CD8-positive, alpha-beta memory T cell (primary cell): Measurements from ENCODE around the gene CD93. TPM values are rescaled to one million over a fixed set of nuclear protein-coding genes. Genes with fewer than 3 reads are reported as not detected.
A peak's percentile ranks its signal among the peaks of the same experiment; 100 is the strongest.

Experiments used
- CTCF ChIA-PET: fragments of 350-600 bp; sonication (Branson Sonifier 250); formaldehyde crosslinking; loops from one replicate; lab custom pipeline; 2021; ENCODE audit warnings: antibody characterized with exemption; lab: Charles Lee
- POLR2A ChIA-PET: fragments of 350-600 bp; sonication (Branson Sonifier 250); formaldehyde crosslinking; loops from one replicate; lab custom pipeline; 2021; ENCODE audit warnings: antibody characterized with exemption; lab: Charles Lee
- DNase-seq, 5 donors: peaks; one replicate each; pipeline versions ENCODE4 v3.0.0 to v3.0.0-alpha.2; 2020 to 2022; ENCODE audit warnings: mixed read lengths in 1 of 5
- H3K27ac ChIP-seq: one replicate; pipeline ENCODE4 v1.7.0; 2013; ENCODE audit warnings: low read depth, mild to moderate bottlenecking, low read length, moderate library complexity
- H3K27me3 ChIP-seq: 2 replicates; pipeline ENCODE4 v1.7.0; 2013; ENCODE audit warnings: low read length, mild to moderate bottlenecking; ENCODE audit not compliant: insufficient read depth, poor library complexity, severe bottlenecking
- H3K36me3 ChIP-seq: 2 replicates; pipeline ENCODE4 v1.7.0; 2013; ENCODE audit warnings: mild to moderate bottlenecking, low read length, moderate library complexity; ENCODE audit not compliant: insufficient read depth
- H3K4me1 ChIP-seq: 2 replicates; pipeline ENCODE4 v1.7.0; 2013; ENCODE audit warnings: mild to moderate bottlenecking, low read length, moderate library complexity; ENCODE audit not compliant: insufficient read depth
- H3K4me3 ChIP-seq: 2 replicates; pipeline ENCODE4 v1.7.0; 2013; ENCODE audit warnings: mild to moderate bottlenecking, low read length
- H3K9me3 ChIP-seq: 2 replicates; pipeline ENCODE4 v1.7.0; 2013; ENCODE audit warnings: mild to moderate bottlenecking, low read length
- H3K27ac Mint-ChIP-seq, 8 donors: one replicate each; pipeline ENCODE4 v1.8.0; 2020 to 2021; ENCODE audit warnings: mixed read lengths in 8 of 8, mild to moderate bottlenecking in 6 of 8, inconsistent platforms in 3 of 8, moderate library complexity in 3 of 8
- H3K27me3 Mint-ChIP-seq, 2 donors: one replicate each; pipeline ENCODE4 v1.8.0; 2020 to 2021; ENCODE audit warnings: mixed read lengths in 2 of 2, mild to moderate bottlenecking in 1 of 2, moderate library complexity in 1 of 2
- H3K36me3 Mint-ChIP-seq, 3 donors: one replicate each; pipeline ENCODE4 v1.8.0; 2020 to 2021; ENCODE audit warnings: mixed read lengths in 3 of 3, inconsistent platforms in 1 of 3, mild to moderate bottlenecking in 1 of 3
- H3K4me1 Mint-ChIP-seq, 3 donors: one replicate each; pipeline ENCODE4 v1.8.0; 2020 to 2021; ENCODE audit warnings: mixed read lengths in 3 of 3, inconsistent platforms in 1 of 3, mild to moderate bottlenecking in 1 of 3
- H3K4me3 Mint-ChIP-seq, 7 donors: one replicate each; pipeline ENCODE4 v1.8.0; 2020 to 2021; ENCODE audit warnings: mixed read lengths in 7 of 7, mild to moderate bottlenecking in 6 of 7, moderate library complexity in 4 of 7, inconsistent platforms in 2 of 7
- H3K9me3 Mint-ChIP-seq, 5 donors: one replicate each; pipeline ENCODE4 v1.8.0; 2020 to 2022; ENCODE audit warnings: mixed read lengths in 5 of 5, mild to moderate bottlenecking in 3 of 5, moderate library complexity in 2 of 5, inconsistent platforms in 1 of 5
- polyA plus RNA-seq: library from polyadenylated mRNA; unstranded; fragments of 300-500 nt; fragmentation: Illumina TruSeq; gene quantifications from one replicate; pipeline ENCODE4 v1.2.3, GENCODE V29; 2021
- total RNA-seq, 2 experiments: library from RNA; stranded (reverse); gene quantifications; one replicate each; pipeline ENCODE4 v1.2.3, GENCODE V29; 2021

CD93 gene
- total RNA-seq (under 1 TPM; 0.50 to 0.53 TPM), polyA plus RNA-seq (0.02 TPM)

- H3K27ac Mint-ChIP-seq: peak within 1 kb of the TSS in 5 of 8 donors; percentile 33 to 72 (median 60)
- Histone ChIP-seq H3K4me3 (no peak within 1 kb of the TSS), H3K27ac (no peak within 1 kb of the TSS), H3K4me1 (no peaks in the 10 kb centered on the region), H3K36me3 (no peaks in the 10 kb centered on the region), H3K9me3 (no peaks in the 10 kb centered on the region), H3K27me3 (no peaks in the 10 kb centered on the region)
- peaks cover 10 to 23% (median 12%) of the 10 kb centered on the region in 3 donors for H3K4me1 Mint-ChIP-seq
- ChIA-PET POLR2A (no interaction called here), CTCF (no interaction called here)
- peak in 1 of 5 donors; percentile 7 for DNase-seq
- no peaks in the 10 kb centered on the region for H3K9me3 Mint-ChIP-seq
- H3K27me3 Mint-ChIP-seq: peaks cover 2 to 13% of the 10 kb centered on the region in 2 donors
- no peaks in the 10 kb centered on the region for H3K36me3 Mint-ChIP-seq
- H3K4me3 Mint-ChIP-seq: peak within 1 kb of the TSS; percentile 27 to 92 (median 70)
These were observed at the start of gene CD93 for GRCh38 chr20:23086056-23086566. Gene CD93 (minus strand): TSS chr20:23086324. CDS start chr20:23086192, 132 bp downstream.

GRCh38 chr20:23133560-23133998, 47.5 kb upstream of the CD93 start:
- peak overlapping the region; percentile 87 for H3K27ac ChIP-seq
- no peaks in the 10 kb centered on the region for H3K36me3 ChIP-seq
- H3K27me3 ChIP-seq: no peaks in the 10 kb centered on the region
- Mint-ChIP-seq H3K4me1 (no peaks in the 10 kb centered on the region), H3K27me3 (peaks cover 0 to 3% of the 10 kb centered on the region in 2 donors), H3K9me3 (no peaks in the 10 kb centered on the region), H3K36me3 (no peaks in the 10 kb centered on the region), H3K27ac (no peak overlapping the region), H3K4me3 (no peak overlapping the region)
- ChIA-PET POLR2A (no interaction called here), CTCF (no interaction called here)
- H3K9me3 ChIP-seq: no peaks in the 10 kb centered on the region
- no peaks in the 10 kb centered on the region for H3K4me1 ChIP-seq
- no peak for DNase-seq
- no peak overlapping the region for H3K4me3 ChIP-seq

GRCh38 chr20:23132930-23133559, 46.9 kb upstream of the CD93 start:
- Histone ChIP-seq H3K4me1 (no peaks in the 10 kb centered on the region), H3K27ac (peak overlapping the region; percentile 87), H3K4me3 (no peak overlapping the region), H3K27me3 (no peaks in the 10 kb centered on the region), H3K9me3 (no peaks in the 10 kb centered on the region), H3K36me3 (no peaks in the 10 kb centered on the region)
- no peak for DNase-seq
- H3K9me3 Mint-ChIP-seq: no peaks in the 10 kb centered on the region
- H3K27ac Mint-ChIP-seq: no peak overlapping the region
- CTCF ChIA-PET: no interaction called here
- peaks cover 0 to 3% of the 10 kb centered on the region in 2 donors for H3K27me3 Mint-ChIP-seq
- H3K4me1 Mint-ChIP-seq: no peaks in the 10 kb centered on the region
- no peaks in the 10 kb centered on the region for H3K36me3 Mint-ChIP-seq
- POLR2A ChIA-PET: no interaction called here
- no peak overlapping the region for H3K4me3 Mint-ChIP-seq

- no peaks in the 10 kb centered on the region for H3K9me3 ChIP-seq
- H3K4me1 ChIP-seq: no peaks in the 10 kb centered on the region
- peak overlapping the region; percentile 87 for H3K27ac ChIP-seq
- H3K36me3 Mint-ChIP-seq: no peaks in the 10 kb centered on the region
- H3K27ac Mint-ChIP-seq: no peak overlapping the region
- H3K36me3 ChIP-seq: no peaks in the 10 kb centered on the region
- H3K27me3 Mint-ChIP-seq: peaks cover 2 to 3% of the 10 kb centered on the region in 2 donors
- ChIA-PET CTCF (no interaction called here), POLR2A (no interaction called here)
- H3K4me3 ChIP-seq: no peak overlapping the region
- no peaks in the 10 kb centered on the region for H3K27me3 ChIP-seq
- H3K9me3 Mint-ChIP-seq: no peaks in the 10 kb centered on the region
- DNase-seq: no peak
- H3K4me1 Mint-ChIP-seq: no peaks in the 10 kb centered on the region
- H3K4me3 Mint-ChIP-seq: no peak overlapping the region
These were observed 46.3 kb upstream of the CD93 start for GRCh38 chr20:23132293-23132929.

GRCh38 chr20:23131766-23132165, 45.6 kb upstream of the CD93 start:
- ChIA-PET POLR2A (no interaction called here), CTCF (no interaction called here)
- no peaks in the 10 kb centered on the region for H3K36me3 Mint-ChIP-seq
- H3K4me3 Mint-ChIP-seq: no peak overlapping the region
- H3K9me3 Mint-ChIP-seq: no peaks in the 10 kb centered on the region
- no peak for DNase-seq
- H3K4me1 ChIP-seq: no peaks in the 10 kb centered on the region
- no peaks in the 10 kb centered on the region for H3K4me1 Mint-ChIP-seq
- no peak overlapping the region for H3K4me3 ChIP-seq
- no peaks in the 10 kb centered on the region for H3K9me3 ChIP-seq
- no peaks in the 10 kb centered on the region for H3K27me3 ChIP-seq
- H3K27ac Mint-ChIP-seq: no peak overlapping the region
- no peaks in the 10 kb centered on the region for H3K36me3 ChIP-seq
- H3K27me3 Mint-ChIP-seq: peaks cover 2 to 3% of the 10 kb centered on the region in 2 donors
- peak overlapping the region; percentile 87 for H3K27ac ChIP-seq

GRCh38 chr20:23130622-23131140, 44.6 kb upstream of the CD93 start:
- CTCF ChIA-PET: no interaction called here

GRCh38 chr20:23129891-23130621, 43.9 kb upstream of the CD93 start:
- ChIA-PET POLR2A (no interaction called here), CTCF (no interaction called here)
- H3K27ac ChIP-seq: peak overlapping the region; percentile 87
- Mint-ChIP-seq H3K27ac (no peak overlapping the region), H3K9me3 (no peaks in the 10 kb centered on the region), H3K27me3 (peaks cover 2 to 3% of the 10 kb centered on the region in 2 donors), H3K4me3 (no peak overlapping the region), H3K4me1 (no peaks in the 10 kb centered on the region), H3K36me3 (no peaks in the 10 kb centered on the region)
- H3K36me3 ChIP-seq: no peaks in the 10 kb centered on the region
- no peaks in the 10 kb centered on the region for H3K27me3 ChIP-seq
- H3K4me1 ChIP-seq: no peaks in the 10 kb centered on the region
- no peak for DNase-seq
- H3K9me3 ChIP-seq: no peaks in the 10 kb centered on the region
- no peak overlapping the region for H3K4me3 ChIP-seq

More at GRCh38 chr20:23130622-23131140, 44.6 kb upstream of the CD93 start:
- no peak overlapping the region for H3K4me3 ChIP-seq
- POLR2A ChIA-PET: no interaction called here
- Mint-ChIP-seq H3K4me3 (no peak overlapping the region), H3K36me3 (no peaks in the 10 kb centered on the region), H3K27me3 (peaks cover 2 to 3% of the 10 kb centered on the region in 2 donors), H3K9me3 (no peaks in the 10 kb centered on the region), H3K27ac (no peak overlapping the region), H3K4me1 (no peaks in the 10 kb centered on the region)
- H3K27ac ChIP-seq: peak overlapping the region; percentile 87
- no peaks in the 10 kb centered on the region for H3K36me3 ChIP-seq
- H3K4me1 ChIP-seq: no peaks in the 10 kb centered on the region
- H3K27me3 ChIP-seq: no peaks in the 10 kb centered on the region
- H3K9me3 ChIP-seq: no peaks in the 10 kb centered on the region
- DNase-seq: no peak

- no peaks in the 10 kb centered on the region for H3K27me3 ChIP-seq
- H3K4me3 ChIP-seq: no peak overlapping the region
- no peak overlapping the region for H3K27ac Mint-ChIP-seq
- H3K36me3 Mint-ChIP-seq: no peaks in the 10 kb centered on the region
- DNase-seq: no peak
- H3K9me3 Mint-ChIP-seq: no peaks in the 10 kb centered on the region
- no peaks in the 10 kb centered on the region for H3K36me3 ChIP-seq
- H3K9me3 ChIP-seq: no peaks in the 10 kb centered on the region
- H3K4me1 Mint-ChIP-seq: no peaks in the 10 kb centered on the region
- no peak overlapping the region for H3K27ac ChIP-seq
- ChIA-PET CTCF (no interaction called here), POLR2A (no interaction called here)
- peak overlapping the region in 1 of 7 donors; percentile 5 for H3K4me3 Mint-ChIP-seq
- H3K4me1 ChIP-seq: no peaks in the 10 kb centered on the region
- peaks cover 2 to 3% of the 10 kb centered on the region in 2 donors for H3K27me3 Mint-ChIP-seq
These were observed 43.1 kb upstream of the CD93 start for GRCh38 chr20:23129266-23129665.
